Spleen (tissue), 7 donors: ENCODE results near the gene NOTCH3.

Experiments used
- CTCF ChIP-seq, 11 experiments: fragments of 200-600 bp in 7 of 11; fragments of 450-650 bp in 4 of 11; sonication (generic) in 4 of 11; IDR thresholded peaks in 8 of 11; conservative IDR thresholded peaks in 3 of 11; 1 replicate in 7 of 11; 2 replicates in 4 of 11; pipeline versions ENCODE4 v1.4.0 to v1.8.0; 2016 to 2021; ENCODE audit warnings: antibody characterized with exemption in 11 of 11, inconsistent platforms in 4 of 11, mild to moderate bottlenecking in 1 of 11
- POLR2A ChIP-seq, 3 donors: fragments of 450-650 bp; IDR thresholded peaks; one replicate each; pipeline ENCODE4 v1.5.1; 2017; ENCODE audit warnings: antibody characterized with exemption in 3 of 3, mild to moderate bottlenecking in 1 of 3
- donor health status: DM: no; HTN: no; CAD: no; lungs with moderate emphysema.
- donor health status: DM: no; HTN: no; CAD: no.
- donor health status: DM: no; HTN: no; CAD: no.

DNA sequence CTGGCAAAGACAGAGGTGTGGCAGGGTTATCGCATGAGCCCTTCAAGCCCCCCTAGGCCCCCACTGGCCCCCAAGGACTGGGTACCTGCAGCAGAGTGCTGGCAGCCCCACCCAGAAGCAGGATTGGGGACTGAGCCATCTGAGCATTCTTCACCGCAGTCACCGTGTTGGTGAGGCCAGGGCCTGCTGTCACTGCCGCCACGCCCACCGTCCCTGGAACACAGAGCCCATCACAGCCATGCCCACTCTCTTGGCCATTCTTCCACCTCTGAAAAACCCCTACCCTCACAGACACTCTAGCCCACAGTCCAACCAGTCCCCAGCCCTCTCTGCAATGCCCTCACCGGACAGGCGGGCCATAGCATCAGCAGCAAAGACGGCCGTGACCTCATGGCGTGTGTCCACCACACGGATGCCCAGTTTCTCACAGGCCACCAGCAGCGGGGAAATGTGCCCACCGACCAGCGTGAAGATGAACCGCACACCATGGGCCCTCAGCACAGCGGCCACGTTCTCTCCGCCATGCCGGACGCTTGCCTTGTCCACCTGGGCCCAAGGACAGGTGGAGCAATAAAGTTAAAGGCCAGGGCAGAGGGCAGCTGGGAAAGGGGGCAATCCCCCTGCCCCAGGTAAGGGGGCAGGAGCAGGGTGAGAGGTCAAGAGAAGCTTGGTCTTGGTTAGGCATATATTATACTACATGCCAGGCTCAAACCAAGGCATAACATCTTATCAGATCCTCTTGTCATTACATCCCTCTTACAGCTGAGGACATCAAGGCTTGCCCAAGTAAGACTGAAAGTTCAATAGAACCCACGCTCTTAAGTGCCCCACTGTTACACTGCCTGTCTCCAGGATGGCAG lies 77.5 kb downstream of the NOTCH3 start:
- TF ChIP-seq CTCF (IDR thresholded peaks at IDR 0.05 in 8 of 11, conservative IDR thresholded peaks at IDR 0.05 in 3 of 11) (no peak), POLR2A (IDR thresholded peaks at IDR 0.05) (no peak)
